Activated CD8-positive, alpha-beta memory T cell treated with anti-CD3 and anti-CD28 coated beads, Interleukin-2, amount 50 U/mL, for 24 hours (primary cell): ENCODE results near the gene RNF13.
"Not testable (repeated sequence)": the region's sequence is repeated elsewhere in the genome, so short reads cannot be mapped to it uniquely, and the experiment has no call there.

Experiments used
- DNase-seq: peaks from one replicate; pipeline ENCODE4 v3.0.0-alpha.2; 2020; ENCODE audit errors: extremely low read depth

Gene RNF13

GRCh38 chr3:149898771-149899170 lies 85.8 kb downstream of the RNF13 start:
- DNase-seq: no peak

GRCh38 chr3:149900322-149900721 lies 87.3 kb downstream of the RNF13 start:
- DNase-seq: no peak

- DNase-seq: no peak
These were observed 88.8 kb downstream of the RNF13 start for GRCh38 chr3:149901770-149902169.

GRCh38 chr3:149902498-149903139 lies 89.6 kb downstream of the RNF13 start:
- DNase-seq: no peak

- no peak for DNase-seq
These were observed 93.0 kb downstream of the RNF13 start for GRCh38 chr3:149906036-149906435.

GRCh38 chr3:149908424-149908957 lies 95.5 kb downstream of the RNF13 start:
- no peak for DNase-seq

- DNase-seq: no peak
These were observed 96.9 kb downstream of the RNF13 start for GRCh38 chr3:149909923-149910322.

- DNase-seq: no peak
These were observed 104.2 kb downstream of the RNF13 start for GRCh38 chr3:149917124-149917667.

- no peak for DNase-seq
These were observed 106.5 kb downstream of the RNF13 start for GRCh38 chr3:149919509-149919908.

- DNase-seq: no peak
These were observed 107.1 kb downstream of the RNF13 start for GRCh38 chr3:149920119-149920518.

- no peak for DNase-seq
These were observed 120.0 kb downstream of the RNF13 start for GRCh38 chr3:149933008-149933407.

GRCh38 chr3:149933858-149934257 lies 120.8 kb downstream of the RNF13 start:
- DNase-seq: no peak

GRCh38 chr3:149934524-149934923 lies 121.5 kb downstream of the RNF13 start:
- DNase-seq: no peak

GRCh38 chr3:149936812-149937230 lies 123.8 kb downstream of the RNF13 start:
- no peak for DNase-seq

GRCh38 chr3:149938392-149939055 lies 125.5 kb downstream of the RNF13 start:
- not testable (repeated sequence) for DNase-seq

GRCh38 chr3:149941186-149941585 lies 128.2 kb downstream of the RNF13 start:
- no peak for DNase-seq

GRCh38 chr3:149941946-149942345 lies 128.9 kb downstream of the RNF13 start:
- DNase-seq: no peak

- no peak for DNase-seq
These were observed 129.4 kb downstream of the RNF13 start for GRCh38 chr3:149942409-149942808.

- not testable (repeated sequence) for DNase-seq
These were observed 131.0 kb downstream of the RNF13 start for GRCh38 chr3:149943966-149944365.

- no peak for DNase-seq
These were observed 134.2 kb downstream of the RNF13 start for GRCh38 chr3:149947231-149947630.

GRCh38 chr3:149949181-149949580 lies 136.2 kb downstream of the RNF13 start:
- no peak for DNase-seq

- no peak for DNase-seq
These were observed 141.8 kb downstream of the RNF13 start for GRCh38 chr3:149954812-149955211.

GRCh38 chr3:149955449-149955848 lies 142.4 kb downstream of the RNF13 start:
- DNase-seq: no peak
